GM23248 (cell line): ENCODE data around the gene GCK.

Experiments used
- EZH2 ChIP-seq: fragments of 200-600 bp; sonication (generic); IDR thresholded peaks from 2 replicates; pipeline ENCODE4 v1.6.1; 2018; ENCODE audit warnings: antibody characterized with exemption, mild to moderate bottlenecking; ENCODE audit not compliant: insufficient read depth, poor library complexity, severe bottlenecking
- EZH2phosphoT487 ChIP-seq: fragments of 200-600 bp; sonication (generic); IDR thresholded peaks from 2 replicates; pipeline ENCODE4 v1.6.1; 2018; ENCODE audit warnings: antibody characterized with exemption, moderate library complexity, mild to moderate bottlenecking, low read depth; ENCODE audit not compliant: insufficient read depth

- TF ChIP-seq EZH2: no peak
- no peak for TF ChIP-seq EZH2phosphoT487
These were observed 83.4 kb downstream of the GCK start for GRCh38 chr7:44105832-44106231.
